Lower leg skin (tissue), 3 donors: ENCODE data around the gene MRPS15.

Source experiments
- CTCF ChIP-seq, 3 donors: fragments of 450-650 bp; IDR thresholded peaks; one replicate each; pipeline ENCODE4 v1.5.1; 2016; ENCODE audit warnings: antibody characterized with exemption in 3 of 3, mild to moderate bottlenecking in 3 of 3, moderate library complexity in 2 of 3
- POLR2A ChIP-seq, 2 donors: fragments of 450-650 bp; IDR thresholded peaks; one replicate each; pipeline ENCODE4 v1.6.1; 2016 to 2017; ENCODE audit warnings: antibody characterized with exemption in 2 of 2, mild to moderate bottlenecking in 1 of 2, moderate library complexity in 1 of 2

DNA sequence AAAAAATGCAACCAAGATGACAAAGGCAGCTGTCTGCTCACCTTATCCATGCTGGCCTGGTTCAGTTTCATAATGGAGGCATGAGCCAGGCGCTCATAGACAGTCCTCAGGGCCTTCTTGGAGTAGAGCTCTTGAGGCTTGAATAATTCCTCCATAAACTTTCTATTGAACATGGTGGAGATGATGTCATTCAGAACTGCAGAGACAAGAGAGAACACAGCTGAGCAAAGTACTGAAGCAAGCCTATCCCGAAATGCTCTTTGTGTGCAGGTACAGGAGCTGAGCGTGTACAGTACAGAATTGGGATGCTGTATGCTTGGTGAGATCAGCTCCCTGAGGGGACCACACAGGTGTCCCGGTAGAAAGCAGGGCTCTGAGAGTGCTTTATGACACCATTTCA lies 25.5 kb downstream of the MRPS15 start:
- TF ChIP-seq CTCF (IDR thresholded peaks at IDR 0.05) = no peak
- TF ChIP-seq POLR2A (IDR thresholded peaks at IDR 0.05) = no peak
